PC-3 (cell line): ENCODE results near the gene CYRIA. TPM values are rescaled to one million over a fixed set of nuclear protein-coding genes. Genes with fewer than 3 reads are reported as not detected.

ENCODE experiments used
- ATAC-seq: fragments of 200-7000 bp; cut with Tn5 transposase; 2 replicates; pipeline ENCODE4 v1.9.1; 2020; ENCODE audit warnings: mild to moderate bottlenecking, moderate library complexity
- BruUV-seq: library from RNA; stranded (reverse); fragments of 400-500 nt; replicated peaks from 2 replicates; lab custom pipeline; 2021; lab: Mats Ljungman, UMichigan
- CTCF ChIA-PET: fragments of 300-600 bp; sonication (Branson Sonifier 250); formaldehyde crosslinking; loops from one replicate; lab custom pipeline; 2022; ENCODE audit warnings: antibody characterized with exemption; lab: Charles Lee
- POLR2A ChIA-PET: fragments of 300-600 bp; sonication (Branson Sonifier 250); formaldehyde crosslinking; loops from one replicate; lab custom pipeline; 2022; ENCODE audit warnings: antibody characterized with exemption; ENCODE audit not compliant: unreplicated experiment; lab: Charles Lee
- DNase-seq: peaks from one replicate; pipeline ENCODE4 v3.0.0-alpha.2; 2015
- H2AFZ ChIP-seq: fragments of 300-600 bp; sonication (generic); 2 replicates; pipeline ENCODE4 v1.6.0; 2016; ENCODE audit warnings: antibody characterized with exemption, low read length
- H3F3A ChIP-seq: fragments of 300-600 bp; sonication (generic); one replicate; pipeline ENCODE4 v1.6.0; 2017; ENCODE audit warnings: antibody characterized with exemption, low read length, control low read depth, mild to moderate bottlenecking; ENCODE audit not compliant: unreplicated experiment
- H3K27ac ChIP-seq: fragments of 300-600 bp; sonication (generic); 2 replicates; pipeline ENCODE4 v1.5.1; 2016; ENCODE audit warnings: mild to moderate bottlenecking, low read length
- H3K27me3 ChIP-seq: fragments of 300-600 bp; sonication (generic); 2 replicates; pipeline ENCODE4 v1.6.1; 2016; ENCODE audit warnings: low read length, mixed read lengths
- H3K36me3 ChIP-seq: fragments of 300-600 bp; sonication (generic); 2 replicates; pipeline ENCODE4 v1.6.1; 2016; ENCODE audit warnings: low read depth, mixed run types, low read length, mixed read lengths
- H3K4me1 ChIP-seq: fragments of 300-600 bp; sonication (generic); 2 replicates; pipeline ENCODE4 v1.5.1; 2016; ENCODE audit warnings: low read length; ENCODE audit not compliant: insufficient read depth
- H3K4me2 ChIP-seq: fragments of 300-600 bp; sonication (generic); 2 replicates; pipeline ENCODE4 v1.6.0; 2016; ENCODE audit warnings: low read length
- H3K4me3 ChIP-seq: fragments of 300-600 bp; sonication (generic); 2 replicates; pipeline ENCODE4 v1.5.1; 2016; ENCODE audit warnings: mild to moderate bottlenecking, low read length, mixed read lengths
- H3K79me2 ChIP-seq: fragments of 300-600 bp; sonication (generic); 2 replicates; pipeline ENCODE4 v1.6.1; 2017; ENCODE audit warnings: low read length, mixed read lengths
- H3K9ac ChIP-seq: fragments of 300-600 bp; sonication (generic); 2 replicates; pipeline ENCODE4 v1.6.0; 2016; ENCODE audit warnings: mild to moderate bottlenecking, low read length
- H3K9me2 ChIP-seq: fragments of 300-600 bp; sonication (generic); replicated peaks from 2 replicates; pipeline ENCODE4 v1.6.1; 2016; ENCODE audit warnings: mixed run types, low read length, mixed read lengths
- H3K9me3 ChIP-seq: fragments of 300-600 bp; sonication (generic); 2 replicates; pipeline ENCODE4 v1.6.1; 2016; ENCODE audit warnings: low read length, mixed read lengths
- H4K20me1 ChIP-seq: fragments of 300-600 bp; sonication (generic); 2 replicates; pipeline ENCODE4 v1.6.1; 2016; ENCODE audit warnings: low read length, mixed read lengths
- CTCF ChIP-seq: fragments of 300-600 bp; sonication (generic); conservative IDR thresholded peaks from 2 replicates; pipeline ENCODE4 v1.5.1; 2017; ENCODE audit warnings: antibody characterized with exemption, low read depth, mild to moderate bottlenecking, low read length
- EZH2 ChIP-seq: fragments of 300-600 bp; sonication (generic); IDR thresholded peaks from one replicate; pipeline ENCODE4 v1.6.1; 2017; ENCODE audit warnings: antibody characterized with exemption, mild to moderate bottlenecking, low read length; ENCODE audit not compliant: unreplicated experiment
- EZH2phosphoT487 ChIP-seq: fragments of 300-600 bp; sonication (generic); IDR thresholded peaks from 2 replicates; pipeline ENCODE4 v1.6.1; 2018; ENCODE audit warnings: mild to moderate bottlenecking, antibody characterized with exemption, low read length, borderline replicate concordance
- intact Hi-C: fragments of 100-400 bp; cut with micrococcal nuclease; formaldehyde crosslinking; loops from 2 replicates; pipeline ENCODE4 v1.9.0; 2023
- total RNA-seq: library from RNA; depleted of rRNA; stranded (reverse); fragments of >200 nt; gene quantifications from 2 replicates; pipeline ENCODE4 v1.2.3, GENCODE V29; 2014

CYRIA gene
- total RNA-seq, 1 experiment from 2014 or later: 0.15 TPM

- H2AFZ ChIP-seq: no peak overlapping the region
- no peak for ATAC-seq
Observed at GRCh38 chr2:16633621-16634430, 31.8 kb downstream of the CYRIA start.

GRCh38 chr2:16632598-16632997 lies 33.0 kb downstream of the CYRIA start:
- POLR2A ChIA-PET: no interaction called here
- TF ChIP-seq EZH2phosphoT487 (no peak), CTCF (no peak), EZH2 (no peak)
- no peak overlapping the region for H3K27ac ChIP-seq
- BruUV-seq: no TSS peak
- no peaks in the 10 kb centered on the region for H3K9me3 ChIP-seq
- no peak for ATAC-seq
- H3K27me3 ChIP-seq: no peaks in the 10 kb centered on the region
- H4K20me1 ChIP-seq: no peaks in the 10 kb centered on the region
- no peak overlapping the region for H3K9ac ChIP-seq
- H3K4me1 ChIP-seq: no peaks in the 10 kb centered on the region
- intact Hi-C loops: no loop called here
- no peaks in the 10 kb centered on the region for H3K36me3 ChIP-seq
- no peaks in the 10 kb centered on the region for H3F3A ChIP-seq
- no peak overlapping the region for H3K4me2 ChIP-seq
- H2AFZ ChIP-seq: no peak overlapping the region
- no peak for DNase-seq
- no peak overlapping the region for H3K4me3 ChIP-seq
- no peaks in the 10 kb centered on the region for H3K9me2 ChIP-seq
- CTCF ChIA-PET: no interaction called here
- H3K79me2 ChIP-seq: no peaks in the 10 kb centered on the region

More at GRCh38 chr2:16633621-16634430, 31.8 kb downstream of the CYRIA start:
- Histone ChIP-seq H3K36me3 (no peaks in the 10 kb centered on the region), H3K27me3 (no peaks in the 10 kb centered on the region), H3K4me2 (no peak overlapping the region), H3K27ac (no peak overlapping the region), H3K79me2 (no peaks in the 10 kb centered on the region), H3K9ac (no peak overlapping the region), H4K20me1 (no peaks in the 10 kb centered on the region), H3K4me1 (no peaks in the 10 kb centered on the region), H3F3A (no peaks in the 10 kb centered on the region), H3K9me3 (no peaks in the 10 kb centered on the region), H3K9me2 (no peaks in the 10 kb centered on the region), H3K4me3 (no peak overlapping the region)
- intact Hi-C loops: no loop called here
- DNase-seq: no peak
- CTCF ChIA-PET: no interaction called here
- POLR2A ChIA-PET: no interaction called here
- BruUV-seq: no TSS peak
- TF ChIP-seq CTCF (no peak), EZH2 (no peak), EZH2phosphoT487 (no peak)

GRCh38 chr2:16630463-16630862 lies 35.2 kb downstream of the CYRIA start:
- H3K9me3 ChIP-seq: no peaks in the 10 kb centered on the region
- TF ChIP-seq CTCF (no peak), EZH2 (no peak), EZH2phosphoT487 (no peak)
- H3F3A ChIP-seq: no peaks in the 10 kb centered on the region
- CTCF ChIA-PET: no interaction called here
- H3K27ac ChIP-seq: no peak overlapping the region
- H3K36me3 ChIP-seq: no peaks in the 10 kb centered on the region
- DNase-seq (no peak), ATAC-seq (no peak)
- POLR2A ChIA-PET: no interaction called here
- H3K27me3 ChIP-seq: no peaks in the 10 kb centered on the region
- no TSS peak for BruUV-seq
- no peaks in the 10 kb centered on the region for H3K79me2 ChIP-seq
- H3K4me3 ChIP-seq: no peak overlapping the region
- no peaks in the 10 kb centered on the region for H4K20me1 ChIP-seq
- no peaks in the 10 kb centered on the region for H3K4me1 ChIP-seq
- intact Hi-C loops: no loop called here
- H3K9me2 ChIP-seq: no peaks in the 10 kb centered on the region
- H3K4me2 ChIP-seq: no peak overlapping the region
- H2AFZ ChIP-seq: no peak overlapping the region
- no peak overlapping the region for H3K9ac ChIP-seq
